SK-N-MC (cell line): ENCODE data around the gene XG.

ENCODE experiments used
- DNase-seq: peaks from one replicate; pipeline ENCODE4 v3.0.0-alpha.2; 2011; ENCODE audit warnings: low read depth, low spot score
- H3K27ac ChIP-seq: fragments of 200-600 bp; sonication (generic); 2 replicates; pipeline ENCODE4 v1.5.1; 2016; ENCODE audit warnings: mixed run types
- H3K36me3 ChIP-seq: fragments of 200-600 bp; sonication (generic); 2 replicates; pipeline ENCODE4 v1.6.1; 2017; ENCODE audit warnings: antibody characterized with exemption, low read length, mixed read lengths; ENCODE audit not compliant: insufficient read depth
- H3K4me3 ChIP-seq: fragments of 200-600 bp; sonication (generic); 2 replicates; pipeline ENCODE4 v1.5.1; 2016
- H3K9ac ChIP-seq: fragments of 200-600 bp; sonication (generic); 2 replicates; pipeline ENCODE4 v1.8.0; 2017; ENCODE audit warnings: mixed run types, mixed read lengths; ENCODE audit not compliant: insufficient read length
- H3K9me3 ChIP-seq: fragments of 200-600 bp; sonication (generic); 2 replicates; pipeline ENCODE4 v1.6.1; 2017; ENCODE audit warnings: low read depth, mild to moderate bottlenecking, antibody characterized with exemption, low read length, moderate library complexity, mixed read lengths
- EZH2 ChIP-seq: fragments of 200-600 bp; sonication (generic); IDR thresholded peaks from one replicate; pipeline ENCODE4 v1.6.1; 2017; ENCODE audit warnings: antibody characterized with exemption
- FOXP2 ChIP-seq: optimal IDR thresholded peaks from 2 replicates; pipeline ENCODE3; 2011; ENCODE audit warnings: mild to moderate bottlenecking, moderate library complexity; ENCODE audit not compliant: insufficient read depth; ENCODE audit errors: extremely low read length, control extremely low read depth
- POLR2AphosphoS5 ChIP-seq: IDR thresholded peaks from 2 replicates; pipeline ENCODE4 v1.6.1; 2012; ENCODE audit warnings: mild to moderate bottlenecking, low read depth, low read length, borderline replicate concordance

XG gene

GRCh38 chrX:2817036-2817435 lies 65.2 kb downstream of the XG start:
- Histone ChIP-seq H3K36me3 (no peaks in the 10 kb centered on the region), H3K9me3 (no peaks in the 10 kb centered on the region), H3K27ac (peak overlapping the region; percentile 99), H3K4me3 (peak overlapping the region; percentile 68), H3K9ac (peak overlapping the region; percentile 64)
- DNase-seq = peak; percentile 83
- TF ChIP-seq FOXP2 (no peak), POLR2AphosphoS5 (peak; percentile 57; the same call in 1 of the 2 replicates)

GRCh38 chrX:2819345-2820135 lies 67.7 kb downstream of the XG start:
- H3K36me3 ChIP-seq = no peaks in the 10 kb centered on the region
- TF ChIP-seq FOXP2 (no peak), POLR2AphosphoS5 (no peak), EZH2 (no peak)
- DNase-seq = no peak
- H3K4me3 ChIP-seq = no peak overlapping the region
- H3K9me3 ChIP-seq = no peaks in the 10 kb centered on the region
- peak overlapping the region; percentile 99 for H3K27ac ChIP-seq
- H3K9ac ChIP-seq = peak overlapping the region; percentile 15

GRCh38 chrX:2820136-2820771 lies 68.4 kb downstream of the XG start:
- no peak overlapping the region for H3K4me3 ChIP-seq
- H3K9ac ChIP-seq = no peak overlapping the region
- TF ChIP-seq POLR2AphosphoS5 (no peak), EZH2 (no peak), FOXP2 (no peak)
- H3K9me3 ChIP-seq = no peaks in the 10 kb centered on the region
- peak overlapping the region; percentile 99 for H3K27ac ChIP-seq
- no peak for DNase-seq
- no peaks in the 10 kb centered on the region for H3K36me3 ChIP-seq

GRCh38 chrX:2823795-2824386 lies 72.1 kb downstream of the XG start:
- no peak overlapping the region for H3K9ac ChIP-seq
- no peak for TF ChIP-seq FOXP2
- TF ChIP-seq EZH2 = no peak
- TF ChIP-seq POLR2AphosphoS5 = no peak
- H3K9me3 ChIP-seq = no peaks in the 10 kb centered on the region
- H3K4me3 ChIP-seq = no peak overlapping the region
- DNase-seq = no peak
- no peak overlapping the region for H3K27ac ChIP-seq
- no peaks in the 10 kb centered on the region for H3K36me3 ChIP-seq

- H3K36me3 ChIP-seq = no peaks in the 10 kb centered on the region
- no peak overlapping the region for H3K4me3 ChIP-seq
- no peaks in the 10 kb centered on the region for H3K9me3 ChIP-seq
- H3K27ac ChIP-seq = no peak overlapping the region
- TF ChIP-seq EZH2 (no peak), POLR2AphosphoS5 (no peak)
- no peak overlapping the region for H3K9ac ChIP-seq
- no peak for DNase-seq
Measured at GRCh38 chrX:2824886-2825285, 73.0 kb downstream of the XG start.

GRCh38 chrX:2828344-2828958 lies 76.6 kb downstream of the XG start, which contains the start of gene GYG2:
Gene GYG2, plus strand, starts transcription at chrX:2828930. Its CDS starts 1,259 bp downstream, at chrX:2830189.
- DNase-seq = no peak
- Histone ChIP-seq H3K9me3 (no peaks in the 10 kb centered on the region), H3K36me3 (peaks cover 8% of the 10 kb centered on the region), H3K27ac (no peak within 1 kb of the TSS), H3K4me3 (peak within 1 kb of the TSS; percentile 75), H3K9ac (peak within 1 kb of the TSS; percentile 52)
- no peak for TF ChIP-seq EZH2
- TF ChIP-seq FOXP2 = no peak
- no peak for TF ChIP-seq POLR2AphosphoS5

- H3K9ac ChIP-seq = peak overlapping the region; percentile 52
- peaks cover 8% of the 10 kb centered on the region for H3K36me3 ChIP-seq
- no peaks in the 10 kb centered on the region for H3K9me3 ChIP-seq
- TF ChIP-seq POLR2AphosphoS5 (no peak), EZH2 (no peak), FOXP2 (no peak)
- no peak overlapping the region for H3K27ac ChIP-seq
- no peak for DNase-seq
- H3K4me3 ChIP-seq = peak overlapping the region; percentile 75
Measured at GRCh38 chrX:2828959-2829411, 77.1 kb downstream of the XG start.
